ENCODE data around the gene NBDY.

NBDY gene

DNA sequence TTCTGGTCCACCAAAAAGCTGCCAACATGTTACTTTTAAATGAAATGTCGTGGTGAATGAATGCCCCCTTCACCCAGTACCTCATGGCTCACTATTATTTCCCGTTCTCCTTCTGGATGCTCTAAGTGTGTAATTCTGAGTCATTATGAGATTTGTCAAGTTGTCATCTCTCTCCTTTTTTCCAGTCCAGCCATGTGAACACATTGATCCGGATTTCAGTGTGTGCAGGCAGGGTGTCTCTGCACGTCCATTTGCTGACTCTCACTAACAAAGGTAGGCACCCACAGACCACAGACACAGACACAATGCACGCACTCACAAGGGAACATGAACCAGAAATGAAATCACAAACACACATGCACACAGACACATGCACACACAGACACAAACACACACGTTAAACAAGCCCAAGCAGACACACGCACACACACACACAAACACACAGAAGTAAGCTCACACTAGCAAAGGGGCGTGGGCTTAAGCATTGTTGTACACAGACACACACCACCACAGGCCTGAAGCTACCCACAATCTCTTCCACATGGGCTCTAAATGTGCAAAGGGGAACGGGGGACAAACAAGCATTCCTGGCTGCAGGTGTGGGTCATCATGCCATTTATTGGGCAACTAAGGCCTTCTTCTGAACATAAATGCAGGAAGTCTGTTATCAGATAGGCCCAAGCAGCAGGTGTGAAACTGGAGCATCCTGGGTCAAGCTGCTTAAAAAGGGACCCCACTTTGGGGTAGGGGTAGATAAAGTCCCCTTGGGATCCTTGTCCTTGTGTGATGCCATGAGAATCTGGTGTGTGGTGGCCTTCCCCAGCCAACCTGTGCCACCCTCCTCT, 58.1 kb downstream of the NBDY start:
- DNase-seq = no peak

DNA sequence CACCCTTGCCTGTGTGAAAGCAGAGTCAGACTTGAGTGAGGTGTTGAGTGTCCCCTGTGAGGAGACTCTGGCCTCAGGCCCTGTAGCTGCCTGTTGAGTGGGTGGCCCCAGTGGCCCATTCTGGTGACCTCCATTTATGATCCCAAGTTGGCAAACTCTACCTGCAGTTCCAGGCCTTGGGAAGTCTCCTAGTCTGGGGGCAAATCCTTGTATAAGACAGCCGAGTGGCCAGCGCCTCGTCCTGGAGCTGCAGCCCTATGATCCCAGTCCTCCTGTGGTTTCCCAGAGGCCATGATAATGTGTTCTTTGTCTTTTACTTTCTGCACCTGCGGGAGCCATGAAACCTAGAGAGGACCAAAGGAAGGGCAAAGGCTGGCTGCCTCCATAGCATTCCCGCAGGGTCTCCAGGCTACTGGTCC, 58.7 kb downstream of the NBDY start:
- no peak for DNase-seq

DNA sequence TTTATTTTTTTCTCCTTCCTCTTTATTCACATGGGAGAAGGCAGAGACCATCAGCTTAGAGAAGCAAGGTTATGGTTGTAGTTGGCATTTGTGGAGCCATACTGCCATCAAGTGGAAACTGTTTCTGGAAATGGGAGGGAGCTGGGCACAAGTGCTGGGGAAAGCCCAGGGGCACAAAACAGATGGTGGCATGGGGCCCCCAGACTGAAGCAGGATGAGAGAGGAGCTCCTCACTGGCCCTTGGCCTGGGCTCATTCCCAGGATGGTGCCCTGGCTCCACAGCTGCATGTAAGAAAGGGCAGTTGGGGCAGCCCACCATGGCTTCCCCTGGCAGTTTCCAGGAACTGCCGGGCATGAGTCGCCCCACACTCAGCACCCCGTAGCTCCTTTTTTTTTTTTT, 59.2 kb downstream of the NBDY start:
- no peak for DNase-seq

GRCh38 chrX:56788717-56789122, 59.7 kb downstream of the NBDY start:
- no peak for DNase-seq

- no peak for DNase-seq
Observed at GRCh38 chrX:56789518-56790070, 60.6 kb downstream of the NBDY start.

DNA sequence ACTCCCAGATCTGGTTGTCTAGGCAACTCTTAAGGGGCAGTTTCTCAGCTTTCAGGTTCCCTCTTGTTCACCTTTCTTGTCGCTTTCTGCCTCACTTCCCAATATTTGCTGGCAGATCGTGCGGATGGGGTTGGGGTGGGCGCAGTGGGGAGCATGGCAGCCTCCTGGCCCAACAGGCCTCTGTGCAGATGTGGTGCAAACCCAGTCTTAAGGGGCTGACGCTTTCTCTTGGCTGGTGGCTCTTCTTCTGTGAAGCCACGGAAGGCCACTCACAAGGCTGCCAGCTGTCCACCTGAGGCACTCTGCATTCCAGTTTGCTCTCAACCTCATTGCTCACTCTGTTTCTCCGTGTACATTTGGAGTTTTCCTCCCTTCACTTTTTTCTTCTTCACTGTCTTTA, 61.7 kb downstream of the NBDY start:
- no peak for DNase-seq

GRCh38 chrX:56791456-56791855, 62.4 kb downstream of the NBDY start:
- no peak for DNase-seq

- no peak for DNase-seq
Observed at GRCh38 chrX:56792270-56793111, 63.4 kb downstream of the NBDY start.

DNA sequence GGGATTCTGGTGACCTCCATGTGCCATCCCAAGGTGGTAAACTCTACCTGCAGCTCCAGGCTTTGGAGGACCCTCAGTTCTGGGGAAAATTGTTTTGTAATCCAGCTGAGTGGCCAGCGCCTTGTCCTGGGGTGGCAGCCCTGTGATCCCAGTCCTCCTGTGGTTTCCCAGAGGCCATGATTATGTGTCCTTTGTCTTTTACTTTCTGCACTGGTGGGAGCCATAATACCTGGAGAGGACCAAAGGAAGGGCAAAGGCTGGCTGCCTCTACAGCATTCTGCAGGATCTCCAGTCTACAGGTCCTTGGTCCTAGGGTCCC, 64.0 kb downstream of the NBDY start:
- no peak for DNase-seq

- DNase-seq = no peak
Observed at GRCh38 chrX:56793521-56794320, 64.7 kb downstream of the NBDY start.

GRCh38 chrX:56794404-56795230, 65.6 kb downstream of the NBDY start:
- DNase-seq = no peak

GRCh38 chrX:56795309-56795868, 66.3 kb downstream of the NBDY start:
- DNase-seq = no peak

DNA sequence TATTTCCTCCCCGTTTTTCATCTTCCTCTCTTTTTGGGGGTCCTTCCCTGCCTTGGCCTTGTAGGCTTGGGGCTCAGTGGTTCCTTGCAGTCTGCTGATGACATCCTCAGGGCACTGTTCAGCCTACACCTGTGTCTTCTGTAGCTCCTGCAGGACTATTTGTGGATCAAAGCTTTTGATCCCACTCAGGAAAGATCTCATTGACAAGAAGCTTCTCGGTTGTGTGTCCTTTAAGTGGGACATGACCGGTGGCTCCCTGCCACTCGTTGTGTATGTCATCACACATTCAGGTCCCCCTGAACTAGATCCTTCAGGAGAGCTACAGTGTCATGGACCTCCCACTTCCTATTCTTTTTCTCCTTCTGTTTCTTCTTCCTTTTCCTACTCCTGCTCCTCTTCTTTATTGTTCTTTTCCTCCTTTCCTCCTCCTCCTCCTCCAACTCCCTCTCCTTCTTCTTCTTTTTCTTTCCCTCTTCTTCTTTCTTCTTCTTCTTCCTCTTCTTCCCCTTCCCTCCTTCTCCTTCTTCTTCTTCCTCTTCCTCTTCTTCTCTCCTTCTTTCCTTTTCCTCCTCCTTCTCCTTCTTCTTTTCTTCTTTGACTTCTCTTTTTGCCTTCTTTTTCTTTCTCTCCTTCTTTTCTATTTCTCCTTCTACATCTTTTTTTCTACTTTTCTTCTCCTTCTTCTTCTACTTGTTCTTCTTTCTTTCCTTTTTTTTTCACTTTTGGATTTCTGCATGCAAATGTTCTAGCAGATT, 67.8 kb downstream of the NBDY start:
- no peak for DNase-seq

DNA sequence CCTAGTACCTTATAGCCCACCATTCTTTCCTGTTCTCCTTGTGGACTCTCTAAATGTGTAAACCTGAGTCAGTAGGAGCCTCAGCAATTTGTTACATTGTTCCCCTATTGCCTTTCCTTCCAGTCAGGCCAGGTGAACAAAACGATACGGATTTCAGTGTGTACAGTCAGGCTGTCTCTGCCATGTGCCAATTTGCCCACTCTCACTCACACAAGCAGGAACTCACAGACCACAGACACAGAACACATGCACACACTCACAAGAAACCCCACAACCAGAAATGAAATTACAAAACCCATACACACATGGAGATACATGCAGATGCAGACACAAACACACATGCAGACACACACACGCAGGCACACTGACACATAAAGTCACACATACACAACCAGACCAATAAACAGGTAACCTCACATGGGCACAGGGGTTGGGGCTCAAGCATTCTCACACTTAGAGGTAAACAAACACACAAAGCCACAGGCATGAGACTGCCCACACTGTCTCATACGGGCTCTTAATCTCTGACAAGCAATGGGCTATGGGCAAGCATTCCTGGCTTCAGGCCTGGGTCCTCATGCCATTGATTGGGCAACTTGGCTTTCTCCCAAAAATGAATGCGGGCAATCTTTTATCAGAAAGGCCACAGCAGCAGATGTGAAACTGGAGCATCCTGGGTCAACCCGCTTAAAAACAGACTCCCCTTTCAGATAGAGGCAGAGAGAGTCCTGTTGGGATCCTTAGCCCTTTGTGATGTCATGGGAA, 68.7 kb downstream of the NBDY start:
- DNase-seq = no peak

DNA sequence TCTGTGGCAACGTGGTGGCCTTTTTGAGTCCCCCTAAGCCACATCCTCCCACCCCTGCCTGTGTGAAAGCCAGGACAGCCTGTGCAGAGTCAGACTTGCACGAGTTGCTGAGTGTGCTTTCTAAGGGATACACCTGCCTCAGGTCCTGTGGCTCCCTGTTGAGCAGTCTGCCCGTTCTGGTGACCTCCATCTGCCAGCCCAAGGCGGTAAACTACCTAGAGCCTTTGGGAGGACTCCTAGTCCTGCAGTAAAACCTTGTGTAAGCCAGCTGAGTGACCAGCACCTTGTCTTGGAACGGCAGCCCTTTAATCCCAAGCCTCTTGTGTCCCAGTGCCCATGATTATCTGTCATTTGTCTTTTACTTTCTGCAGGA, 69.3 kb downstream of the NBDY start:
- DNase-seq = no peak

DNA sequence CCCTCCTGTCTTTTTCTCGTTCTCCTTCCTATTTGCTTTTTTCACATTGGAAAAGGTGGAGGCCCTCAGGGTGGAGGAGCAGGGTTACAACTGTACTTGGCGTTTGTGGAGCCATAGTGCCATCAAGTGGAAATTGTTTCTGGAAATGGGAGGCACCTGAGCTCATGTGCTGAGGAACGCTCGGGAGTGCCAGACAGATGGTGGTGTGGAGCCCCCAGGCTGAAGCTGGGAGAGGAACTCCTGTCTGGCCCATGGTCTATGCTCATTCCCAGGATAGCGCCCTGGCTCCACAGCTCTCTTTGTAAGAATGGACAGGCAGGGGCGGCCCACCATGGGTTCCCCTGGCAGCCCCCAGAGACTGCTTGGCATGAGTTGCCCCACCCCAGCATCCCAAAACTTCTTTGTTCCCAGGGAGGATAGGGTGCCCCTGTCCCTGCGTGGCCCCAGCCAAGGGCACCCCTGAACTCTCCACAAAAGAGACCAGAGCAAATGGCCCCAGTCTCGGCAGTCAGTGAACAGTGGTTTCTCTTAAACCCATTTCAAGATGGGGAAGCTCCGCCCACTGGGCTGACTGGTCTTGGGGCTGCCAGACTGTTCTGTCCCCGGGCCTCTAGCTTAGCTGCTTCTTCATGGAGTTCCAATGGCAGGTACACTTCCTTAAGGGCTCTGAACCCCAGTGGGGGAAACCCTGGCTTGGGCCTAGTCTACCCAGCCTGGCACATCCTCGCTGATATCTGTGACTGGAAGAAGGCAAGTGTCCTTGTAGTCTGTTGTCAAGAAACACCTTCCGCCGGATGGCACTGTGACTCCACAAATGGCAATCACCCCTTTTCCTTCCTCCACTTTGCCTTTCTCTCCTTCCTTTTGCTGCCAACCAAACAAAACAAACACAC, 70.1 kb downstream of the NBDY start:
- DNase-seq = no peak

GRCh38 chrX:56800307-56800706, 71.3 kb downstream of the NBDY start:
- DNase-seq = no peak

- DNase-seq = no peak
Observed at GRCh38 chrX:56800801-56801200, 71.8 kb downstream of the NBDY start.

DNA sequence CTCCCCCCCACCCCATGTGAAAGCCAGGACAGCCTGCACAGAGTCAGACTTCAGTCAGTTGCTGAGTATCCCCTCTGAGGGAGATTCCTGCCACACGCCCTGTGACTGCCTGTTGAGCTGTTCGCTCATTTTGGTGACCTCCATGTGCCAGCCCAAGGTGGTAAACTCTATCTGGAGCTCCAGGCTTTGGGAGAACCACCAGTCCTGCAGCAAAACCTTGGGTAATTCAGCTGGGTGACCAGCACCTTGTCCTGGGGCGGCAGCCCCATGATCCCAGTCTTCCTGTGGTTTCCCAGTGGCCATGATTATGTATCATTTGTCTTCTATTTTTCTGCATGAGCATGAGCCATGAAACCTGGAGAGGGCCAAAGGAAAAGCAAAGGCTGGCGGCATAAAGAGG, 73.4 kb downstream of the NBDY start:
- DNase-seq = no peak

All from kidney glomerular epithelial cell (primary cell).